GM12801 (cell line): ENCODE measurements around the gene PDE6B.

Experiments
- TF ChIP-seq, protein P1 (sequence below): IDR thresholded peaks from one replicate; pipeline ENCODE4 v1.5.1; 2011; ENCODE audit warnings: control low read depth; ENCODE audit not compliant: insufficient read length; ENCODE audit errors: extremely low read depth

The PDE6B gene

DNA sequence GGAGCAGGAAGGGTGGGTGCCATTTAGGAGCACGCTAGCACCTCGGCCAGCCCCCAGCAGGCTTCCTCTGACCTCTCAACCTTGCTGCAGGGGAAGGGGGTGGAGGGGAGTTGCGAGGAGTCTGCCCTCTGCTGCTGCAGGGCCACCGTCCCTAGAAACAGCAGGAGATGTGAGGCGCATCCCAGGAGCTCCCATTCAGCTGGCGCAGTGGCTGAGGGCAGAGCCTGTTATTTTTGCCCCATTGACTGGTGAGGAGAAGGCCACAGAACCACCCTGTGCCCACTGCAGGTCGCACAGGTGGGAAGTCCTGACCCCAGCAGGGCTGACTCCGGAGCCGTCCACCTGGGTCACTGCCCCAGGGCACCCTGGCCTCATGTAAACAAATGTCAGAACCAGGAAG is 8.0 kb downstream of the PDE6B start:
- TF ChIP-seq, protein P1, sequence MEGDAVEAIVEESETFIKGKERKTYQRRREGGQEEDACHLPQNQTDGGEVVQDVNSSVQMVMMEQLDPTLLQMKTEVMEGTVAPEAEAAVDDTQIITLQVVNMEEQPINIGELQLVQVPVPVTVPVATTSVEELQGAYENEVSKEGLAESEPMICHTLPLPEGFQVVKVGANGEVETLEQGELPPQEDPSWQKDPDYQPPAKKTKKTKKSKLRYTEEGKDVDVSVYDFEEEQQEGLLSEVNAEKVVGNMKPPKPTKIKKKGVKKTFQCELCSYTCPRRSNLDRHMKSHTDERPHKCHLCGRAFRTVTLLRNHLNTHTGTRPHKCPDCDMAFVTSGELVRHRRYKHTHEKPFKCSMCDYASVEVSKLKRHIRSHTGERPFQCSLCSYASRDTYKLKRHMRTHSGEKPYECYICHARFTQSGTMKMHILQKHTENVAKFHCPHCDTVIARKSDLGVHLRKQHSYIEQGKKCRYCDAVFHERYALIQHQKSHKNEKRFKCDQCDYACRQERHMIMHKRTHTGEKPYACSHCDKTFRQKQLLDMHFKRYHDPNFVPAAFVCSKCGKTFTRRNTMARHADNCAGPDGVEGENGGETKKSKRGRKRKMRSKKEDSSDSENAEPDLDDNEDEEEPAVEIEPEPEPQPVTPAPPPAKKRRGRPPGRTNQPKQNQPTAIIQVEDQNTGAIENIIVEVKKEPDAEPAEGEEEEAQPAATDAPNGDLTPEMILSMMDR: no peak

DNA sequence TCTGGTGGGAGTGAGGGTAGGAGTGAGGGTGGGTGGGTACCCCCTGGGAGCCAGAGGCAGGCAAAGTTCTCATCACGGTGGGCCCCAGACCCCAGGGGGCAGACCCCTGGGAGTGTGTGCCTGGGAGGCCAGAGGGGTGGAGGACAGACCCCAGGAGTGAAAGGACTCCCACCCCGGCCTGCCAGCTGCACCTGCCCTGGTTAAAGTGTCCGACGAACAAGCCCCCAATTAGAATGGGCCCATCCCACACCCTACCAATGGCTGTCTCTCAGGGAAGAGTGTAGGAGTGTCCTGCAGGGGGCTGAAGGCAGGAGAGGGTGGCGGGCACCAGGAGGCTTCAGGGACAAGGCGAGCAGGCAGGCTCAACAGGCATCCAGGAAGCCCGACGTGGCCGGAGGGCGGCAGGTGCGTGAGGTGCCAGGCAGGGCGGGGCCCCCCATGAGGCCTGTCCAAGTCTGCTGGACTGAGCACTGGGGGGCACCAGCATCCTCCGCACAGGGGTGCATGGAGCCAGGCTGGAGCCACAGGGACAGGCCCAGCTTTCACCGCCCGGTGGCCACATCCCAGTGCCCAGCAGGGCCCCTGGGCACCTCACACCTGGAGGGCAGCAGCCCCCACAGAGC is 8.7 kb downstream of the PDE6B start:
- TF ChIP-seq, protein P1: no peak

DNA sequence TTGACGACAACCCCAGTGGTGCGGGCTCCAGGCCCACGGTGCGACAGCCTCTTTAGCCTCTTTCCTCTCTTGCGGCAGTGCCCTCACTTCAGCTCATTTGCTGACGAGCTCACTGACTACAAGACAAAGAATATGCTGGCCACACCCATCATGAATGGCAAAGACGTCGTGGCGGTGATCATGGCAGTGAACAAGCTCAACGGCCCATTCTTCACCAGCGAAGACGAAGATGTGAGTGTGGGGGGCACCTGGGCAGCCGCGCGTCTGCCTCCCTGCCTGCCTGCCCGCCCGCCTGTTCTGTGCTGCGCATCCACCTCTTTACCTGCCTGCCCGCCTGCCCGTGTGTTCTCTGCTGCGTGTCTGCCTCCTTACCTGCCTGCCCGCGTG is 9.2 kb downstream of the PDE6B start:
- TF ChIP-seq, protein P1: no peak

GRCh38 chr4:635851-636627 is 10.7 kb downstream of the PDE6B start:
- TF ChIP-seq, protein P1: no peak

- TF ChIP-seq, protein P1: no peak
Measured at GRCh38 chr4:636628-637159, 11.3 kb downstream of the PDE6B start.

GRCh38 chr4:637536-638280 is 12.3 kb downstream of the PDE6B start:
- TF ChIP-seq, protein P1: no peak

- TF ChIP-seq, protein P1: no peak
Measured at GRCh38 chr4:646460-646859, 21.1 kb downstream of the PDE6B start.
